IPS DF 6.9 (cell line): ENCODE data around the gene POLR2L.
A peak's percentile ranks its signal among the peaks of the same experiment; 100 is the strongest.

Experiments used
- DNase-seq: peaks from one replicate; pipeline ENCODE4 v3.0.0-alpha.2; 2013; ENCODE audit warnings: low read depth, low spot score
- H3K27ac ChIP-seq: one replicate; pipeline ENCODE4 v1.5.1; 2013; ENCODE audit warnings: low read length, control low read depth
- H3K27me3 ChIP-seq: 2 replicates; pipeline ENCODE4 v1.6.1; 2013; ENCODE audit warnings: mild to moderate bottlenecking, low read length; ENCODE audit not compliant: control insufficient read depth, insufficient read depth
- H3K36me3 ChIP-seq: 2 replicates; pipeline ENCODE4 v1.6.1; 2013; ENCODE audit warnings: low read length; ENCODE audit not compliant: control insufficient read depth, insufficient read depth
- H3K4me1 ChIP-seq: 2 replicates; pipeline ENCODE4 v1.6.1; 2013; ENCODE audit warnings: low read length; ENCODE audit not compliant: control insufficient read depth, insufficient read depth
- H3K4me3 ChIP-seq: 2 replicates; pipeline ENCODE4 v1.5.1; 2013; ENCODE audit warnings: mild to moderate bottlenecking, low read length
- H3K9me3 ChIP-seq: 2 replicates; pipeline ENCODE4 v1.6.1; 2013; ENCODE audit warnings: low read length, inconsistent platforms; ENCODE audit not compliant: control insufficient read depth, insufficient read depth
- WGBS: extraction: QIAGEN DNeasy Blood & Tissue Kit; methylation state at CpG from one replicate; pipeline ENCODE4 v1.1.7; 2013; ENCODE audit warnings: mixed read lengths, missing lambda C conversion rate; ENCODE audit not compliant: insufficient read length, insufficient coverage; 5-methylcytosine and 5-hydroxymethylcytosine counted together

POLR2L gene

DNA sequence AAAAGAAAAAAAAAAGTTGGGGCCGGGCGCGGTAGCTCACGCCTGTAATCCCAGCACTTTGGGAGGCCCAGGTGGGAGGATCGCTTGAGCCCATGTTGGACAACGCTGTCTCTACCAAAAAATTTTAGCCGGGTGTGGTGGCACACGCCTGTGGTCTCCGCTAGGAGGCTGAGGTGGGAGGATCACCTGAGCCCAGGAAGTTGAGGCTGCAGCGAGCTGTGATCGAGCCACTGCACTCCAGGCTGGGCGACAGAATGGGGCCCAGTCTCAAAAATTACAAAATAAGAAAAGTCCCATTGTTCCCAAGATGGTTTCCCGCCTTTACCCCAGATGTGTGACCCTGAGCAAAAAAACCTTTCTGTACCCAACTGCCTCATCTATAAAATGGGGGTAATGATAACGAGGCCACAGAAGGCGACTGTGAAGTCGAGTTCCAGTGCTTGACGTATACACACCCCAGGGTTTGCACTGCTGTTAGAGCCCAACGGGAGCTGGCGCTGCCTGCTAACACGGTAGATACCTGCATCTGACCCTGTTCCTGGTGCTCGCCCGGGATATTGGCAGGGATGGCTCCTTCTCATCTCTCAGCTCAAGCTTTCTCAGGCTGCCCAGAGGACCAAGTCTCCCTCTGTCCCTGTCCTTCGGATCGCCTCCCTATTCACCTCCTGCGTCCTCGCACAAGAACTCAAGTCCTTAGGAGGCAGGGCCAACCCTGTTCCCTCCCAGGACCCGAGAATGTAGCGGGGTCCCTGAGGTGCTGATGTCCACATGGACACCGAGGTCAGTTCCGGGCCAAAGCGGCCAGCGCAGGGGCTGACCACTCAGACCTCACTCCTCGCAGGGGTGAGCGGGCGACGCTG lies 33.7 kb downstream of the POLR2L start:
- Histone ChIP-seq H3K27ac (no peak overlapping the region), H3K27me3 (no peaks in the 10 kb centered on the region), H3K4me3 (peak overlapping the region; percentile 83), H3K36me3 (peaks cover 23% of the 10 kb centered on the region), H3K4me1 (peaks cover 4% of the 10 kb centered on the region; the same call in 1 of the 2 replicates), H3K9me3 (no peaks in the 10 kb centered on the region)
- no CpG with 5 or more reads among the region's 36 CpGs for WGBS
- DNase-seq, result no peak

DNA sequence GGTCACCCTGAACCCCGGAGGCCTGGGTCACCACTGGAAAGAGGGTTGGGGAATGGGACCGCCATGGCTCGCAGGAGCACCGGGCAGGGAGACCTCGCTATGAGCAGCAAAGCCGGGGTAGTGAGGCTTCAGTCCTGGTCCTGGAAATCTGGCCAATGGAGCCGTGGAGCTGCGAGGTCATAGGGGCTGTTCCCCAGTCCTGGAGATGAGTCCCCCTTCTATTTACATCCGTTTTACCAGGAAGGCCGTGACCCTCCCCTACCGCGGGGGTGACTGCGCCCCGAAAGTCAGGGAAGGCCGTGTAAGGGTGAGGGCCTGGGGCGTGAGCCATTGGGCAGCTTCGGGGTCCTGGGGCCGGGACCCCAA lies 37.7 kb downstream of the POLR2L start:
- no peak overlapping the region for H3K27ac ChIP-seq
- peaks cover 24% of the 10 kb centered on the region for H3K36me3 ChIP-seq
- no peaks in the 10 kb centered on the region for H3K9me3 ChIP-seq
- WGBS, result no CpG with 5 or more reads among the region's 18 CpGs
- no peak for DNase-seq
- H3K4me1 ChIP-seq, result peaks cover 4% of the 10 kb centered on the region; the same call in 1 of the 2 replicates
- peak overlapping the region; percentile 55; the same call in 1 of the 2 replicates for H3K4me3 ChIP-seq
- no peaks in the 10 kb centered on the region for H3K27me3 ChIP-seq

DNA sequence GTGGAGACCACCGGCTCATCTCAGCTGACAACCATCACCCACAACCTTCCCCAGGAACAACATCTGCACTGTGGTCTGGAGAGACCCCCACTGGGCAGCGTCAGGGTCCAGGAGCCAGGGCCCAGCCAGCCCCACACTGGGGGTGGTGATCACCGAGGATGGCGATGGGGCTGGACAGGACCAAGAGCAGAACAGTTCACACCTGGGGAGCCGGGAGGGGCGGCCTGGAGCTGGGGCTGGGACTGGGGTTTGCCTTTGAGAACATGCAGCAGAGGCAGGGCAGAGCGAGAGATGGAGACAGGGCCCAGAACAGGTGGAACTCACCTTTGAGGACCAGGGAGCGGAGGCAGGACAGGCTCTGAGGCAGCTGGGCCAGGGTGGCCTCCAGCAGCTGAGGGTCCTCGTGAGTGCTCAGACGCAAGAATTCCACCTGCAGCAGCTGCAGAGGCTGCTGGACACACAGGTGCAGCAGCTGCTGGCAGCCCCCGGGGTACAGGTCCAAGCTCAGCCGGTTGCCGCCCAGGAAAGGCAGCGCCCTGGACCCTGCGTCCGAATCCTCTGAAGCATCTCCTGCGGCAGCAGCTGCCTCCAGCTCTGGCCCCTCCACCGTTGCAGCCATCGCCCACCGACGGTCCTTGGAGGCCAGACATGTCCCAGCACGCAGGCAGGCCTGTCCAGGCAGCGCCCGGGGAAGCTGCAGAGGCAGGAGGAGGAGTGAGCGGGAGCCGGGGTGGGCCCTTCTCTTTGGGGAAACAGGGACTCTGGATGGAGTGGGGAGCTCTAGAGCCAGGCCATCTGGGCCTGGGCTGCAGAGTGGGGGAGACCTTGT lies 38.3 kb downstream of the POLR2L start:
- no CpG with 5 or more reads among the region's 26 CpGs for WGBS
- Histone ChIP-seq H3K36me3 (peaks cover 26% of the 10 kb centered on the region), H3K27ac (no peak overlapping the region), H3K9me3 (no peaks in the 10 kb centered on the region), H3K4me1 (peaks cover 4% of the 10 kb centered on the region; the same call in 1 of the 2 replicates), H3K27me3 (no peaks in the 10 kb centered on the region), H3K4me3 (peak overlapping the region; percentile 55)
- no peak for DNase-seq

DNA sequence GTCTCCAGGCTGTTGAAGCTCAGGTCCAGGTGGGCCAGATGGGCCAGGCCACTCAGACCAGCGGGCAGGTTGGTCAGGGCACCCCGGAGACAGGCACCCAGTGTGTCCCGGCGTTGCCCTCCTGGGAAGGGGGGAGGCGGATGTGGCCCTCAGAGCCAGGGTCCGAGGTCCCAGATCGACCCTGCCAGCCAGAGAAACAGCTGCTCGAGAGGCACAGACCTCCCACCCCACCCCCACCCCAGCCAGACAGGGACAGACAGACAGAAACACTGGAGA lies 38.9 kb downstream of the POLR2L start:
- Histone ChIP-seq H3K4me3 (no peak overlapping the region), H3K9me3 (no peaks in the 10 kb centered on the region), H3K4me1 (peaks cover 4% of the 10 kb centered on the region; the same call in 1 of the 2 replicates), H3K27ac (no peak overlapping the region), H3K36me3 (peaks cover 26% of the 10 kb centered on the region), H3K27me3 (no peaks in the 10 kb centered on the region)
- no CpG with 5 or more reads among the region's 8 CpGs for WGBS
- no peak for DNase-seq

DNA sequence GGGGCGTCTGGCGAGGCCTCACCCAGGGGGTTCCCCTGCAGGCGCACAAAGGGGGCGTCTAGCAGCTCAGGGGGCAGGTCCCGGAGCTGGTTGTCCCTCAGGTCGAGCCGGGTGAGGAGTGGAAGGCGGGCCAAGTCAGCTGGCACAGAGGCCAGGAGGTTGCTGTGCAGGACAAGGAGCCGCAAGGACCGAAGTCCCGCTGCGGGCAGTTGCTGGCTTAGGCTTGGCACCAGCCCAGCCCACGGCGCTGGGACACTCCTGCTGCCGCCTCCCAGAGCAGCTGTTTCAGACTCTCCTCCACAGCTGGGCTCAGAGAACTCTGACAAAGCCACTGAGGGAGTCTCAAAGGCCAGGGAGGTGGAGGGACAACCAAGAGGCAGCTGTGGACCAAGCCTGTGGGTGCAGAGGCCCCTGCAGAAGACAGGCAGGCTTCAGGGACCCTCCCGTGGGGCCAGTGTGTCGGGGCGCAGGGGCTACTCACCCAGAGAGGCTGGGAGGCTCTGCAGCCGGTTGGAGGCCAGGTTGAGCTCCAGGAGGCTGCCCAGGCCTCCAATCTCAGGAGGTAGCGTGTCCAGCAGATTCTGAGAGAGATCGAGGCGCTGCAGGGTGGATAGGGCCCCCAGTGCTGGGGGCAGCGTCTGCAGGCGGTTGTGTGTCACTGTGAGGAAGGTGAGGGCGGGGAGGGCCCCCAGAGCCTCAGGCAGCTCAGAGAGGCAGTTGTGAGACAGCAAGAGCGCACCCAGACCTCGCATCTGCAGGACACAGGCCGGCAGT lies 39.4 kb downstream of the POLR2L start:
- WGBS, result no CpG with 5 or more reads among the region's 28 CpGs
- H3K36me3 ChIP-seq, result peaks cover 26% of the 10 kb centered on the region
- no peak for DNase-seq
- H3K27me3 ChIP-seq, result no peaks in the 10 kb centered on the region
- no peak overlapping the region for H3K4me3 ChIP-seq
- H3K27ac ChIP-seq, result no peak overlapping the region
- H3K4me1 ChIP-seq, result peaks cover 4% of the 10 kb centered on the region; the same call in 1 of the 2 replicates
- no peaks in the 10 kb centered on the region for H3K9me3 ChIP-seq

DNA sequence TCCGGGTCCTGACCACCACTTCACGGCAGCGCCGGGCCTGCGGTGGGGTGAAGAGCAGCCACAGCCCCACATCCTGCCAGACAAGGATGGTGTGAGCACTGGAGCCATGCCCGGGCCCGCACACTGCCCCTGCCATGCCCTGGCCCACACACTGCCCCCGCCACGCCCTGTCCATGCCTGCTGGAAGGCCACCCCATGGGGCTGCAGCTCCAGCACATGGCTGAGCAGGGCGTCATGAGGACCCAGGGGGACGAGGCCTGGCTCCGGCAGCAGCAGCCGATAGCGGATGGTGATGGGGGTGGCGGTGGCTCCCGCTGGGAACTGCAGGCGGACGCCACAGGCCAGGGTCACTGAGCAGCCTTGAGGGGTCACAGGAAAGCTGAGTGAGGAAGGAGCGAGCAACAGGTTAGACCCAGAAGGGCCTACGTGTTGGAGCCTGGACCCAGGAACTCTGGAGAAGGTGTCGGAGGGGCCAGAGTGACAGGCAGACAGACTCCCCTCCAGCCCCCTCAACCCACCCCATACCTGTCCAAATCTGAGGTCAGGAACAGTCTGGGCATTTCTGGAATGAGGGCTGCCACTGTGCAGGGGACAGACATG lies 40.2 kb downstream of the POLR2L start:
- H3K4me1 ChIP-seq, result peaks cover 4% of the 10 kb centered on the region; the same call in 1 of the 2 replicates
- no peaks in the 10 kb centered on the region for H3K27me3 ChIP-seq
- H3K9me3 ChIP-seq, result no peaks in the 10 kb centered on the region
- no CpG with 5 or more reads among the region's 21 CpGs for WGBS
- H3K4me3 ChIP-seq, result no peak overlapping the region
- H3K36me3 ChIP-seq, result peaks cover 26% of the 10 kb centered on the region
- no peak for DNase-seq
- no peak overlapping the region for H3K27ac ChIP-seq

DNA sequence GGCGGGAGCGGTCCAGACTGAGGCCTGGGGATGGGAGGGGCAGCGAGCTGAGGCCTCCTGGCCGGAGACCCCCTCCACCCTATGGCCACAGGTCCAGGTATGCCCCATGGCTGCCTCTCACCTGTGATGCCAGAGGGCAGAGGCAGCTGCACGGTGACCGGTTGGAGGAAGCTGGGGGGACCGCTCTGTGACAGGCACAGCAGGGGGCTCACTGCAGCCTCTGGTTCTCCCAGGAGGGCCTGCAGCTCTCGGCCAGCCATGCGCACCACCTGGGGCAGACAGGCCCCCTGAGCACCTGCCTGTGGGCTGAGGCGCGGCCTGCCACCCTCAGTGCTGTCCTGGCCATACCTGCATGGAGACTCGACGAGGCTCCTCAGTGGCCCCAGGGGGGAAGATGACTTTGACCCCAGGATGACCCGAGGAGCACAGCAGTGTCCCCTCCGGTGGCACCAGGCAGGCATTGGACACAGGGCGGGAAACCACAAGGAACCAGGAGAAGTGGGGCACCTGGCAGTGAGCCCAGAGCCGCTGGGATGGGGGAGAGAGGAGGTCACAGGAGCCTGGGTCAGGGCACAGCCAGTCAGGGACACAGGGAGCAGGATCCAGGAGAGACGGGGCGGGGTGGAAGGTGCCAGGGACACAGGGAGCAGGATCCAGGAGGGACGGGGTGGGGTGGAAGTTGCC lies 41.1 kb downstream of the POLR2L start:
- H3K36me3 ChIP-seq, result peaks cover 26% of the 10 kb centered on the region

DNA sequence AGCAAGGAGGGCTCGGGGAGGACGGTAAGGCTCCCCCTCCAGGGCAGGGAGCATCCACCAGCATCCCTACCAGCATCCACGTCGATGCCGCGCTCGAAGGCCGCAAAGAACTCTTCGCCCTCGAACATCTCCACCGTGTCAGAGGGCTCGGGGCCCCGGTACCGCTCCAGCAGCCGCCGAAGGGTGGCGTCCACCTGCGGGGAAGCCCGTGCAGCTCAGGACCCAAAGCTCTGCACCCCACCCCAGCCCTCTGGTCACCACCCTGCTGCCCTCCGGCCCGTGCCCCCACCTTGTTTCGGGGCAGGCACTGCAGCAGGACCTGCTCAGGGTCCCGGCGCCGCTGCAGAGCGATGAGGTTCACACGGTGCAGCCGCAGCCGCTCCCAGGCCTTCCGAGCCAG lies 41.9 kb downstream of the POLR2L start:
- Histone ChIP-seq H3K27me3 (no peaks in the 10 kb centered on the region), H3K4me1 (peaks cover 11% of the 10 kb centered on the region), H3K36me3 (peaks cover 26% of the 10 kb centered on the region), H3K9me3 (no peaks in the 10 kb centered on the region), H3K4me3 (no peak overlapping the region), H3K27ac (no peak overlapping the region)
- no peak for DNase-seq
- WGBS, result no CpG with 5 or more reads among the region's 30 CpGs

More for the DNA sequence above, 41.1 kb downstream of the POLR2L start:
- Histone ChIP-seq H3K4me3 (no peak overlapping the region), H3K27me3 (no peaks in the 10 kb centered on the region), H3K27ac (no peak overlapping the region), H3K4me1 (peaks cover 9% of the 10 kb centered on the region), H3K9me3 (no peaks in the 10 kb centered on the region)
- no CpG with 5 or more reads among the region's 20 CpGs for WGBS
- DNase-seq, result no peak

DNA sequence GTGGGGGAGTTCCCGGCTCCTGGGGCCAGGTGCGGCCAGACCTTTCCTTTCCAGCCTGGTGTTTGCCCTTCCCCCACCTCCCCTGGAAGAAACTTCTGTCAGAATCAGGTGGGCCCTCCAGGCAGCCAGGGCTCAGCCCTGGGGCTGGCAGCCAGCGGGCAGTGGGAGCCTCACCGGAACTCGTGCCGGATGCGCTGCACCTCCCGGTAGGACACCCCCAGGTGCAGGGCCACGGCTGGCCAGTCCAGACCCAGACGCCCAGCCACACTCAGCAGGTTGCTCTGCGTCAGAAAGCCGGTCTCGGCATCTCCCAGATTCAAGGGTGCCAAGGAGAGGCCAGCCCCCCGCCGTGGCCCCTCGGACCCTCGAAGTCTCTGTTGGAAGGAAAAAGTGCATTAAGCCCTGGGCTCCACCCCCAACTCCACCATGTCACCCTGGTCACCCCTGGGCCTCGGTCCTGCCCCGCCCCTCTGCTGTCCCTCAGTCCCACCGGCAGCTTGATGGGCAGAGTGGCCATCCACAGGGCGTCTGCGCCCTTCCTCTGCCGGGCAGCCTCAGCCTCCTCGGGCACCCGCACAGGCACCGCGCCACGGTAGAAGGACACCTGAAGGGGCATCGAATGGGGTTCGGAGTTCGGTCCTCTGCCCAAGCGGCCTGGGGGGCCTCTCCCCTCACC lies 42.5 kb downstream of the POLR2L start:
- Histone ChIP-seq H3K9me3 (no peaks in the 10 kb centered on the region), H3K27ac (no peak overlapping the region), H3K4me3 (no peak overlapping the region), H3K4me1 (peaks cover 11% of the 10 kb centered on the region), H3K36me3 (peaks cover 26% of the 10 kb centered on the region), H3K27me3 (no peaks in the 10 kb centered on the region)
- DNase-seq, result no peak
- WGBS, result no CpG with 5 or more reads among the region's 32 CpGs
